GM18517 (cell line): ENCODE results near the gene FOSL2.

Experiments
- ATAC-seq: cut with Tn5 transposase; IDR thresholded peaks from one replicate; pipeline ENCODE4 v1.9.1; 2021; ENCODE audit warnings: mild to moderate bottlenecking, moderate library complexity; ENCODE audit not compliant: unreplicated experiment

Gene FOSL2

GRCh38 chr2:28429636-28430376 lies 37.1 kb downstream of the FOSL2 start:
- ATAC-seq: no peak

- ATAC-seq: no peak
Observed at GRCh38 chr2:28430377-28430765, 37.7 kb downstream of the FOSL2 start.

DNA sequence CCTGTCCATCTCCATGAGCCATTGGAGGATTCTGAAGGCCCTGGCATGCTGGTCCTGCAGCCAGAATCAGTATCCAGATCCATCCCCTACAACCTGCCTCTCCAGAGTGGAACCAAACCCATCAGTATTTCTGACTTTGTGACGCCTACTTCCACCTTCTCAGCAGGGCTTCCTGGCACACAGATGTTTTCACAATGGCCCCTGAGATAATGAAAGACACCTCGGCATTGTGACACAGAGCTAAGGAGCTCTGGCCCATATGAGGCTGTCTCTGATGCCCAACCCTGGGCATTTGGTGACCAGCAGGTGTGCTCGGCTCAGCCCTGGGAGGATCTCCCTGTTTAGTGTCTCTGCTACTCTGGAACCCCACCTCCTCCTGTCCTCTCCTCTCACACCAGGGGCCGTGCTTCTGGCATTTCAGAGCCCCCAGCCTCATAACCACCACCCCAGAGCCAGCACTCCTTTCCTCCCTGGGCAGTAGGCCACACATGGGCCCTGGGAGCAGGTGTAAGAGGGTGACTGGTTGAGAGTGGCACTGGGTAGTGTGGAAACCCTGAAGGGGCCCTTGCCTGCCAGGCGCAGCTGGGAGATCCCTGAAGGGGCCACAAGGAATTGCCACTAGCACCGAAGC lies 38.2 kb downstream of the FOSL2 start:
- no peak for ATAC-seq

- ATAC-seq: no peak
Observed at GRCh38 chr2:28431741-28432140, 39.1 kb downstream of the FOSL2 start.

GRCh38 chr2:28432362-28432761 lies 39.7 kb downstream of the FOSL2 start:
- no peak for ATAC-seq

GRCh38 chr2:28433215-28433614 lies 40.6 kb downstream of the FOSL2 start:
- ATAC-seq: no peak

- ATAC-seq: no peak
Observed at GRCh38 chr2:28433935-28434599, 41.4 kb downstream of the FOSL2 start.

DNA sequence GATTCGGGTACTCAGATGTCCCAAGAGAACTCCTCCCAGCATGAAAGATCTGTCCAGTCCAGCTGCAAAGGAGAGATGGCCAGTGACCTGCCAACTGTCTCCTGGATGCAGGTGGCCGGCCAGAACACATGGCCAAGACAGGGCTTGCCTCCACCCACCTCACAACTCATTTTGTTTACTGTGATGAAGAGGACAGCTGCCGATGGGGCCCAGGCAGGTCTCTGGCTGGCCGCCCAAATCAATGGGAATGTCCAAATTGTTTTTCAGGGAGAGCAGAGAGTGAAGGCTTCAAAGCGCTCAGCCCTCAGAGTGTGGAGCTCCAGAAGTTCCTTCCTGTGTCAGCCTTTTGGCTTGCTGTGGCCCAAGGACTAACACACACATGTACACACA lies 41.9 kb downstream of the FOSL2 start:
- no peak for ATAC-seq

- ATAC-seq: no peak
Observed at GRCh38 chr2:28435241-28435640, 42.6 kb downstream of the FOSL2 start.

DNA sequence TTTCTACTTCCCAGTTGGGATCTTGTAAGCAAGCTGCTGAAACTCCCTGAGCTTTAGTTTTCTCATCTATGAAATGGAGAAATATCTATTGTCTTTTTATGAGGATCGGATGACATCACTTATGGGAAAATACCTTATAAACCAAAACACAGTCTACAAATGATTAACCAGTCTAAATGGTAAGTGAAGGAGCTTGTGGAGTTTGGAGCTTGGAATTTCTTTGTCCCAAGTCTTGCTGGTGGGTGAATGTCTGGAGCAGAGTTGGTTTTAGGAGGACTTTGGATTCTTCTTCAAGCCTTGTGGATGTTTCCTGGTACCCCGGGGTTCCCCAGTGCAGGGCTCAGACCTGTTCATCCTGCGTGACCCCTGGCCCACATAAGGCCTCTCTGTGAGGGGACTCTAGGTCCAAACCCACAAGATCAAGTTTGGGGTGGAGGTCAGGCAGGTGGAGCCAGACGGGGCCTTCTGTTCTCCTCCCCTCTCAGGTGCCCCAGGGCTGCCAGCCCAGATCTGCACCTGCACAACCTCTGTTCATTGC lies 43.2 kb downstream of the FOSL2 start:
- no peak for ATAC-seq

DNA sequence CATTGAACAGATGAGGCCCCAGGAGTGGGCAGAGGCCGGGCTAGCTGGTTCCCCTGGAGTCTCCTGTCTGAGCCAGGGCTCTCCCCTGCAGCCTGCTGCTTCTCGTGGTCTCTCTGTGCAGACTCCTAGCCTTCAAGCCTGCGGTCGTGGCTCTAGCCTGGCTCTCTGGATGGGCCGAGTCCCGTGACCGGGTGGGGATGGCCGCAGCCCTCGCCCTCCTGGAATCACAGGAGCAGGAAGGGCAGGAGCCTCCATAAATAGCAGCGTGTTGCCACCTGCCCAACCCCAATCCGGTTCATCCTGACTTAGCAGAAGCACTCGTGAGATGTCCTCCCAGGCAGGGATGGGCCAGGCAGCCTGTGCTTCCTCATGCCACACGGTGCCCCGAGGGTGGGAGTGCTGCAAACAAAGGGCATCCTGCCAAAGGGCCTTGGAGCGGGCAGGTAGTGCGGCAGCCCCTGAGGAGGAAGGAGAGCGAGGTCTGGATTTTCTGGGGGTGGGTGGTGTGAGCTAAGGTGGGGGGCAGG lies 43.9 kb downstream of the FOSL2 start:
- ATAC-seq: no peak

- no peak for ATAC-seq
Observed at GRCh38 chr2:28437149-28437835, 44.6 kb downstream of the FOSL2 start.

GRCh38 chr2:28437918-28438317 lies 45.3 kb downstream of the FOSL2 start:
- no peak for ATAC-seq

DNA sequence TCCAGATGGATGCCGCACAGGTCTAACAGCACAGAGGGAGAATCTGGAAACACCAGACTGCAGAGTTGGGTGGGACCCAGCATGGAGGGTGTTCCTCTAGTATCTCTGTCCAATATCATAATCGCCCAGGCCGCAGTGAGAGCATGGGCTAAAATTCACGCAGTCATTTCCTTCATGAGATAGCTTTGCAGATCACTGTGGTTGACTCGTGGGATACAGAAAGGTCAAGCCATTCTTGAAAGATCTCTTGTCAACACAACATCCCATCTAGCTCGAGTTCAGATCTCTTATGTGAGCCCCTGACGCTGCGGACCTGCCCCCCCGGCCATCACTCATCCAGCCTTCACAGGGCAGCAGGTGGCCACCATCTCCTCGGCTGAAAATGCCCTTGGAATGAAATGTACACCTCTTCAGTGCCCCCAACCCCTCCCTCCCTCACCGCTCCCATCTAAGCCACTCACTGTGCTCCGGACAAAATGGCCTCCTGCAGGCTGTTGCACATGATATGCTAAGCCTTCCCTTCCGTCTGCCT lies 45.9 kb downstream of the FOSL2 start:
- ATAC-seq: no peak

DNA sequence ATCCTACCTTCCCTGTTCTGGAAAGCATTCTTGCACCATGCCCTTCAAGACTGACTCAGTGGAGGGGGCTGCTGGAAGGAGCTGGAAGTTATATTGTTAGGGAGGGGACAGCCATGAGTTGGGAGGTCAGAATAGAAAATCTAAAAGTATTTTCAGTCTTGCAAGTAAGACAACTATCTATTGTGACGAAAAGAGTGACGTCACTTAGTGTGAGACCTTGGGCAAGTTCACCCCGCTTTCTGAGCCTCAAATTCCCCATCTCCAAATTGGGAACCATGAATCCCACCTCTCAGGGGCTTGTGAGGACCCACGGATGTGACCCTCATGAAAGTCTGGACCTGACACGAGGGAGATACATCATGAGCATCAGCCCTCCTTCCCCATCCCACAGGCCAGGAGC lies 46.5 kb downstream of the FOSL2 start:
- ATAC-seq: no peak

DNA sequence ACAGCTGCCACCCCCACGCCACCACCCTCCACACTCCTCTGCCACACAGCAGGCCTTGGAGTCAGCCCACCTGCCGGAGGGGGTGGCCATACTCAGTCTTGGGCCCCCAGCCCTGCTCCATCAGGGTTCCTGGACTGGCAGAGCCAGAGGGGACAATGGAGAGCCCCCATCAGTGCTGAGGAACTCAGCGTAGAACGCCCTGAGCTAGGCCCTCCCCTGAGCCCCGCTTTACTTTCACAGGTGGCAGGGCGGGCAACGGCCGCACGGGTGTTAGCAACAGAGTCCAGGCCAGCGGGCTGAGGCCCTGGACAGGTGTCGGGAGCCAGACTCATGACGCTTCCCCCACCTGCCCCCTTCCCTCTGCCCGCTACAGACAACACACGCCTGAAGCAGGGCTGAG lies 47.1 kb downstream of the FOSL2 start:
- no peak for ATAC-seq

GRCh38 chr2:28442328-28442727 lies 49.7 kb downstream of the FOSL2 start:
- no peak for ATAC-seq

- ATAC-seq: no peak
Observed at GRCh38 chr2:28444956-28445355, 52.3 kb downstream of the FOSL2 start.

DNA sequence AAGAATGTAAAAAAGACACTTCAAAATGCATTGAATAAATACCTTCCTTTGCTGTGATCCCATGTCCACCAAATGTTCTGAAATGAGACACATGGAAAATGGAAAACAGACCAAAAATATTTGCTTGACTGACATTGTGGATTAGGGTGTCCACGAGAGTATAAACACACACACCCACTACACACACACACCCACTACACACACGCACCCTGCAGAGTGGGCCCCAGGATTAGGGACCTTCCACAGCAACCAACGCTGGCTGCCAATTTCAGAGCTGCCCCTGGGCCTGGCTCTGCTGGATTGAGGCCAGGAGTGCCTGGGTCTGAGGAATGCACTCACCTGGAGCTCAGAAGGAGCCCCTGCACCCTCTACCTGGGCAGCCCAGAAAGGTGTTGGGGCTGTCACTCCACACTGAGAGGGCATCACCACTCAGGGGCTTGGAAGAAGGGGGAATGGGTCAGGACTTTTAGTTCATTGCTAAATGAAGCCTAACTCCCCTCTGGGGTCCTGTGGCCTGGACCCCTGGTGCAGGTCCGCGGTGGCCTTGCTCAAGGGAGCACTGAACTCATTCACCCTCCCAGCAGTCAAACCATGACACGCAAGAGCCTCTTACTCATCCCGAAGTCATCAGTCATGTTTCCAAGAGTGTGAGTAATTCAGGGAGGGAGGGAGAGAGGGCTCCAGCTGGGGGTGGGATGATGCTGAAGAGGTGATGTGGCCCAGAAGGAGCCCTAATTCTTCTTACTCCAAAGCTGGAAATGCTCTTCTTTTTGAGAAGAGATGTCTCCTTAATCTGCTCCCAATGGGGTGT lies 53.0 kb downstream of the FOSL2 start:
- no peak for ATAC-seq

DNA sequence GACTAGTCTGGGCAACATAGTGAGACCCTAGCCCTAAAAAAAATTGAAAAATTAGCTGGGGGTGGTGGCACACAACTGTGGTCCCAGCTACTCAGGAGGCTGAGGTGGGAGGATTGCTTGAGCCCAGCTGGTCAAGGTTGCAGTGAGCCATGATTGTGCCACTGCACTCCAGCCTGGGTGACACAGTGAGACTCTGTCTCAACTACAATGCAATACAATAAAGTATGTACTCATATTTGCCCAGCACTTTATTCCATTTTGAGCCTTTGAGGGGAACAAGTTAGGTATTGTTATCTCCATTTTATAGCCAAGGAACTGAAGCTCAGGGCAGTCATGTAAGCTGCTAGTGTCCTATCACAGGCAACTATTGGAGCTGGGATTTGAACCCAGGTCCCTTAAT lies 53.9 kb downstream of the FOSL2 start:
- no peak for ATAC-seq
